Cardiac muscle cell (in vitro differentiated cells and primary cell): ENCODE measurements around the gene SPATA21. TPM values are rescaled to one million over a fixed set of nuclear protein-coding genes. Genes with fewer than 3 reads are reported as not detected.
"Not testable (repeated sequence)": the region's sequence is repeated elsewhere in the genome, so short reads cannot be mapped to it uniquely, and the experiment has no call there.

ENCODE experiments used
- DNase-seq, 2 donors: peaks; one replicate each; pipeline versions ENCODE4 v3.0.0 to v3.0.0-alpha.2; 2010 to 2017; ENCODE audit warnings: low read depth in 1 of 2, low spot score in 1 of 2
- H3K27ac ChIP-seq: fragments of 200-600 bp; sonication (generic); 2 replicates; pipeline ENCODE4 v1.5.1; 2016
- H3K27me3 ChIP-seq: fragments of 200-600 bp; sonication (generic); 2 replicates; pipeline ENCODE4 v1.6.0; 2016; ENCODE audit warnings: control low read depth
- H3K36me3 ChIP-seq: fragments of 200-600 bp; sonication (generic); 2 replicates; pipeline ENCODE4 v1.5.1; 2016; ENCODE audit warnings: control low read depth
- H3K4me1 ChIP-seq: fragments of 200-600 bp; sonication (generic); 2 replicates; pipeline ENCODE4 v1.8.1; 2017; ENCODE audit warnings: low read depth, mild to moderate bottlenecking, mixed run types
- H3K4me3 ChIP-seq: fragments of 200-600 bp; sonication (generic); 2 replicates; pipeline ENCODE4 v1.5.1; 2016; ENCODE audit warnings: mild to moderate bottlenecking
- H3K9me3 ChIP-seq: fragments of 200-600 bp; sonication (generic); 2 replicates; pipeline ENCODE4 v1.5.1; 2017; ENCODE audit warnings: low read depth, mild to moderate bottlenecking, control low read depth
- CTCF ChIP-seq: IDR thresholded peaks from 2 replicates; pipeline ENCODE4 v1.5.1; 2012; ENCODE audit warnings: low read depth, mild to moderate bottlenecking, low read length
- polyA plus RNA-seq: library from polyadenylated mRNA; unstranded; fragments of >200 nt; fragmentation: Nextera tagmentation; extraction: Ambion mirVana; gene quantifications from 2 replicates; pipeline ENCODE4 v1.2.1, GENCODE V29; 2016
- total RNA-seq: library from RNA; depleted of rRNA; stranded (reverse); fragments of >200 nt; gene quantifications from 2 replicates; pipeline ENCODE4 v1.2.3, GENCODE V29; 2016

Gene SPATA21
- total RNA-seq (0.18 TPM in 1 of 2 replicates, not detected in the other), polyA plus RNA-seq (not detected in 2 replicates)

- H3K4me1 ChIP-seq: peaks cover 7% of the 10 kb centered on the region
- no peak within 1 kb of the TSS for H3K27ac ChIP-seq
- H3K27me3 ChIP-seq: no peaks in the 10 kb centered on the region
- H3K4me3 ChIP-seq: no peak within 1 kb of the TSS
- H3K36me3 ChIP-seq: no peaks in the 10 kb centered on the region
- DNase-seq: no peak
- no peak for TF ChIP-seq CTCF
- H3K9me3 ChIP-seq: no peaks in the 10 kb centered on the region
Observed at GRCh38 chr1:16436946-16437474, at the start of gene SPATA21. Gene SPATA21 (minus strand): TSS chr1:16437424. CDS start chr1:16431371, 6,053 bp downstream.

- H3K4me1 ChIP-seq, H3K9me3 ChIP-seq, H3K27me3 ChIP-seq, H3K27ac ChIP-seq, H3K4me3 ChIP-seq, DNase-seq: not testable (repeated sequence)
- H3K36me3 ChIP-seq: peaks cover 15% of the 10 kb centered on the region
Observed at GRCh38 chr1:16487011-16487410, 49.8 kb upstream of the SPATA21 start.

- H3K9me3 ChIP-seq, H3K27me3 ChIP-seq, H3K27ac ChIP-seq, DNase-seq, H3K4me1 ChIP-seq, H3K4me3 ChIP-seq: not testable (repeated sequence)
- H3K36me3 ChIP-seq: peaks cover 15% of the 10 kb centered on the region
Observed at GRCh38 chr1:16486316-16486715, 49.1 kb upstream of the SPATA21 start.

DNA sequence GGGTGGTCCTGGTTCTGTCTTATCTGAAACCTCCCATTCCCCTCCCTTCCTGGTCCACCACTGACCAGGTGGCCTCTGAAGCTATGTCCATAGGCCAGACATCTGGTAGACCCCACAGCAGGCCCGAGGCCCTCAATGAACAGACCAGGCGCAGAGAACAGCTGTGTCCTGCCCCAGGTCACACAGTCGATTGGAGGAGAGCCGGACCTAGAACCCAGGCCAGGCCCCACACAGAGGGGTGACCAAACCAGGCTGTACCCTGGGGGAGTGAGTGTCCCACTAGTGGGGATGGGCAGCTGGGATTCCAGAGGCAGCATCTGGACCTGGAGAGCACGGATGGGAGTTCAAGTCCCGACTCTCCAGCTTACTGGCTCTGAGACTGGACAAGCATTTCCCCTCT is 47.7 kb upstream of the SPATA21 start:
- H3K4me1 ChIP-seq: no peaks in the 10 kb centered on the region
- no peak overlapping the region for H3K27ac ChIP-seq
- DNase-seq: no peak
- H3K36me3 ChIP-seq: peaks cover 21% of the 10 kb centered on the region
- H3K27me3 ChIP-seq: no peaks in the 10 kb centered on the region
- no peak for TF ChIP-seq CTCF
- H3K9me3 ChIP-seq: no peaks in the 10 kb centered on the region
- no peak overlapping the region for H3K4me3 ChIP-seq

GRCh38 chr1:16484501-16484835 is 47.2 kb upstream of the SPATA21 start:
- Histone ChIP-seq H3K4me1 (no peaks in the 10 kb centered on the region), H3K27me3 (no peaks in the 10 kb centered on the region), H3K36me3 (peaks cover 21% of the 10 kb centered on the region), H3K9me3 (no peaks in the 10 kb centered on the region), H3K4me3 (no peak overlapping the region), H3K27ac (no peak overlapping the region)
- no peak for TF ChIP-seq CTCF
- DNase-seq: no peak

GRCh38 chr1:16483639-16484500 is 46.6 kb upstream of the SPATA21 start:
- not testable (repeated sequence) for H3K27ac ChIP-seq, H3K27me3 ChIP-seq, DNase-seq, H3K4me3 ChIP-seq, H3K9me3 ChIP-seq, H3K4me1 ChIP-seq
- peaks cover 21% of the 10 kb centered on the region for H3K36me3 ChIP-seq

DNA sequence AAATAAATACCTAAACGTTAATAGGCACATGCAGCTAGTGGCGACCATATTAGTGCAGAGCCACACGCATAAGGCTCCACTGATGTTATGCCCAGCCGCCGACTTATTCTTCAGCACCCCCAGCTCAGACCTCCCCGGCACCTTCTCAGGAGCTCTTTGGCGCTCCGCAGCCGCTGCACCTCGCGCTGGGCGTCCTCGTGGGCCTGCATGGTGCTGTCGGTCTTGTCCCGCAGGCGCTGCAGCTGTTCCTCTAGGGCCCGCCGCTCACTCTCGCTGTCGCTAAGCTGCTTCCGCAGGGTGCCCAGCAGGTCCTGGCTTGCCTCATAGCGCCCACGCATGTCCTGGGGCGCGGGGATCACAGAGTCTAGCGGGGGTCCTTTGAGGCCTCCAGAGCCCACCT is 45.9 kb upstream of the SPATA21 start:
- DNase-seq, H3K27ac ChIP-seq, H3K4me1 ChIP-seq, H3K27me3 ChIP-seq, H3K4me3 ChIP-seq, H3K9me3 ChIP-seq: not testable (repeated sequence)
- peaks cover 23% of the 10 kb centered on the region for H3K36me3 ChIP-seq
